ENCODE data around the gene PPARA.

PPARA gene

DNA sequence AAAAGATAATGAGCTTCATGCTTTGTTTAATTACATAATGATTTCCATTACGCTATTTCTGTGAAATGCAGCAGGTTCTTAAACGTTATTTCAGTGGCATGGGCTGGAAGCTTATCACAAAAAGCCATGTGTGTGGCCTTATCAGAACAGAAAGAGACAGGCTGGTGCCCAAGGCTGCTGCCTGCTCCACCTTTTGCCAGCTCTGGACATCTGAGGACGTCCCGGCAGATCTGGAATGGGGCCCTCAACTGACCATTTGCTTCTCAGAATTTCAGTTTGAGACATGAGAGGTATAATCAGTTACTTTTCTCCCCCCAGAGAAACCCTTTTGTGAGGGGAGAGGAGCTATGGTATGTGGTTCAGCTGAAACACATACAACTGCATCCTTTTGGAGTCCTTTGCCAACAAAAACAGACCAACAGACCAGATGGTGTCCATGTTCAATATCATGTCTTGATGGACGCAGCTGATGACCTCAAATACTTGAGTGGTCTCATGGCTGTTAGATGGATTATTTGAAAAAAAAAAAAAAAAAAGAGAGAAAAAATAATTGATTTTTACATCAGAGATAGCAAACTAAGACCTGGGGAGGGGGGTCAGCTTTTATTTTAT is 91.2 kb downstream of the PPARA start:
- Mint-ChIP-seq H3K4me3 (no peak overlapping the region), H3K36me3 (peaks cover 1% of the 10 kb centered on the region), H3K9me3 (no peaks in the 10 kb centered on the region), H3K4me1 (peaks cover 16% of the 10 kb centered on the region), H3K27me3 (no peaks in the 10 kb centered on the region), H3K27ac (no peak overlapping the region)

DNA sequence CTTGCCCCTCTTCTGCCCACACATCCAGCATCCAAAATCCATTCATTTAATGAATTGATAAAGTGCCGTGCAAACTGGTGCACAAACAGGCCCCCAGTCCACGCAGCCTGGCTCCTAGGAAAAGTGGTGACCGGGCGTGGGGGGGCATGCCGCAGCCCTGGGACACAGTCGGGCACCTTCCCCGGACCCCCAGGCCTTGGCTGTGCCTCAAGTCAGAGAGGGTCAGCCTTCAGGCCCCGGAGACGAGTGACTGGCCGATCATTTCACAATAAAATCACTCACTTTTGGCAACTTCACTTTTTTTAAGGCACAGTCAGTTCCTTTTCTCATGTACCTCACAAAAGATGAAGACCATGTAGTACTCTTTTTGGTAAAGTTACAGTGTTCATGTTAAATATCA is 91.8 kb downstream of the PPARA start:
- Mint-ChIP-seq H3K27ac (no peak overlapping the region), H3K27me3 (no peaks in the 10 kb centered on the region), H3K9me3 (no peaks in the 10 kb centered on the region), H3K4me3 (no peak overlapping the region), H3K36me3 (peaks cover 1% of the 10 kb centered on the region), H3K4me1 (peaks cover 16% of the 10 kb centered on the region)

DNA sequence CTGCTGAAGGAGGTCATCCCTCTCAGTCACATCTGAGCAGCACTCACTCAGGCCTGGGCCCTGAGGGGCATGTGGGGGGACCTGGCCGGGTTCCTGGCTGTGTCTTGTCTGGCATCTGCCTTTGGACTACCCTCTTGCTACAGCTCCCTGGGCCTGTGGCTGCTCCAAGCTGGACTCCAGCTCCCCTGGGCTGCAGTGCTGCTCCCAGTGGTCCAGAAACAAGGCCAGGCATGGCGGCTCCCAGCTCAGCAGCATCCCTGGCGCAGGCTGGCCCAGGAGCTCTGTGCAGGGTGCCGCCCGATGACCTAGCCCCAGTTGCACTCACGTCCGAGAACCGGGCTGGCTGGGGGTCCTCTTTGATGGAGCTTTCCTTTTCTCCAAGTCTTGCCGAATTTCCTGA is 94.4 kb downstream of the PPARA start:
- Mint-ChIP-seq H3K4me1 (peaks cover 18% of the 10 kb centered on the region), H3K9me3 (no peaks in the 10 kb centered on the region), H3K27me3 (no peaks in the 10 kb centered on the region), H3K4me3 (no peak overlapping the region), H3K36me3 (no peaks in the 10 kb centered on the region), H3K27ac (no peak overlapping the region)

DNA sequence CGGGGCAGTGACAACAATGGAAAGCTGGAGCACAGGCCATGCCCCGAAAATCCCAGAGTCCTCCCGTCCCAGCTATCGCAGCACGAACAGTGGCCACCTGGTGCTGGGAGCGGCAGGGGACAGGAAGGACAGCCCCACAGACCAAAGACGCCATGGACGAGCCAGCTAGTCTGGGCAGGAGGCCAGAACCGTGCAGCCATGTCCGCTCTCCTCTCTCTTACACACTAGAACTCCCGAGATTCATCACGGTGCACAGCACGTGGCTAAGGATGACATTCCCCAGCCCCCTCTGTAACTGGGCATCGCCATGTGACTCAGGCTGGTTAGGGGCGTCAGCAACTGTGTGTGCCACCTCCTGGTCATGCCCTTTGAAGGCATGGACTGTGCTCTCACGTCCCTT is 95.2 kb downstream of the PPARA start:
- no peaks in the 10 kb centered on the region for H3K36me3 Mint-ChIP-seq
- no peak overlapping the region for H3K27ac Mint-ChIP-seq

DNA sequence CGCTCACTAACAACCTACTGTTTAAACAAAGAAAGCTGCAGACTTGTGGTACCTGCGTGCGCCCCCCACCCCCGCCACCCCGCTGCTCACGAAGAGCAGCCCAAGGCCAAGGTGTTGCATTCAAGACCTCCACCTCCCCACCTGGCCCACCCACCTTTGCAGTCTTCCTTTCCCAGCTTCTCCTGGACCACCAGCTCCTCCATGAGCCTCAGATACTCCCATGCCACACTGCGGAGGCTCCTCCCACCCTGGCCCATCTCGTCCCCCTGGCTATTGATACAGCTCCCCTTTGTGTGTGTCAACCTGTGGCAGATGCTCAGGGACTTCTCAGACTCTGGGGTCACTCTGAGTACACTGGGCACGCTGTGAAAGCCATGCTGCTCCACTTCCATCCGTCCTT is 95.9 kb downstream of the PPARA start:
- no peaks in the 10 kb centered on the region for H3K36me3 Mint-ChIP-seq
- H3K27ac Mint-ChIP-seq, result no peak overlapping the region
- no peaks in the 10 kb centered on the region for H3K9me3 Mint-ChIP-seq
- H3K27me3 Mint-ChIP-seq, result no peaks in the 10 kb centered on the region
- peaks cover 13% of the 10 kb centered on the region for H3K4me1 Mint-ChIP-seq
- H3K4me3 Mint-ChIP-seq, result no peak overlapping the region

More for the DNA sequence above, 95.2 kb downstream of the PPARA start:
- H3K4me1 Mint-ChIP-seq, result peaks cover 10% of the 10 kb centered on the region
- H3K9me3 Mint-ChIP-seq, result no peaks in the 10 kb centered on the region
- no peak overlapping the region for H3K4me3 Mint-ChIP-seq
- H3K27me3 Mint-ChIP-seq, result no peaks in the 10 kb centered on the region

DNA sequence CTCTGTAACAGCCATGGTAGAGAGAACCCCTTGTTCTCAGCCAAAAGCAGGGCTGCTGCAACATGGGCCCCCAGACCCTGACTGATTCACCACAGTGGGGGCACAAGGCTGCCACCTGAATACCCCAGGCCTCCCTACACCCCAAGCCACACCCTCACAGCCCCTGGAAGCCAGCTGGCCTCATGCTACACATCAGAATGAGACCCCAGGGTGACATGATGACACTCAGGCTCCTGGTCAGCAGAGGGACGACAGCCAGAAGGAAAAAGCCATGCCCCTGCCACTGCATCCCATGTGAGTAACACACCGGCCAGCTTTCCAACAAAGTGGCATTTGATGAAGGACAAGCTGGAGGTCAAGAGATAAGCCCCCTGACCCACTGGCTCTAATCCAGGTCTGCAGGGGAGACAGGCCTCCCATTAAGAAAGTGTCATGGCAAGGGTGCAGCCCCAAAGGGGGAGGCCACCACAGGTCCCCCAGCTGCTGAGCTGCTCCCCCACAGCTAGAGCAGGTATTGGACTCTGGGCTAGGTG is 97.2 kb downstream of the PPARA start:
- H3K36me3 Mint-ChIP-seq, result no peaks in the 10 kb centered on the region
- no peaks in the 10 kb centered on the region for H3K9me3 Mint-ChIP-seq
- no peak overlapping the region for H3K4me3 Mint-ChIP-seq
- H3K27ac Mint-ChIP-seq, result no peak overlapping the region
- no peaks in the 10 kb centered on the region for H3K27me3 Mint-ChIP-seq
- peaks cover 23% of the 10 kb centered on the region for H3K4me1 Mint-ChIP-seq

DNA sequence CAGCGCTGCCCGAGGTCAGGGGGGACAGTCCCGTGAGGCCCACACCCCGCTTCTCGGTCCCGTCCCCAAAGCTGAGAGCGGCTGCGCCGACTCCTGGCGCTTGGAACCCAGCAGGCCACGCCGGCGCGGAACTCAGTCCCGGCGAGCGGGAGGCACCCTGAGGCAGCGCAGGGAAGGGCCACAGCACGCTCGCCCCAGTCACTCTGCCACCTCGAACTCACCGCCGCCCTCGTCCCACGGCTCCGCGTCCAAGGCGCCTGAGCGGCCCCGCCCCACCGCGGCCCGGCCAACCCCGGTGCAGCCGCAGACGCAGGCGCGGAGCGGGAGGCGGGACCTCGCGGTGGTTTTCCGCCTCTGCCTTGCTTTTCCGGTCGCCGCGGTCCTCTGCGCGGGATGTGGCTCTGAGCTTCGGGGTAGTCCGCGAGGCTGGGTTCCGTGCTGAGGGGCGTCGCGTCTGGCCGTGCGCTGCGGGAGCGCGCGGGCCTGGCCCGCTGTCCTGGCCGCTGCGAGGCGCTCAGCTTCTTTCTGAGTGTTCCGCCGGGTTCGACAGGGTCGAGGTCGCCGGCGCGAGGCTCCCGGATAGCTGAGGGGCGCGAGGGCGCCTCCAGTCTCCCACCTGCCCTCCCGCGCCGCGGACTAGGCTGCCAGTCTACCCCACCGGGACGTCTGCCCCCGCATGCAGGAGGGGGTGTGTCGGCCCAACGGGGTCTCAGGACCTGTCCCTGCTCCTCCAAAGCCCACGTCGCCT is 99.9 kb downstream of the PPARA start, which contains the start of gene CDPF1:
Gene CDPF1 (minus strand): TSS at position 259 of the 748 bp plus-strand sequence. CDS start 2,009 bp downstream, outside the sequence.
- H3K27me3 Mint-ChIP-seq, result no peaks in the 10 kb centered on the region
- H3K4me3 Mint-ChIP-seq, result peak within 1 kb of the TSS; percentile 83
- H3K9me3 Mint-ChIP-seq, result no peaks in the 10 kb centered on the region
- H3K36me3 Mint-ChIP-seq, result no peaks in the 10 kb centered on the region
- H3K4me1 Mint-ChIP-seq, result peaks cover 29% of the 10 kb centered on the region
- peak within 1 kb of the TSS; percentile 74 for H3K27ac Mint-ChIP-seq

DNA sequence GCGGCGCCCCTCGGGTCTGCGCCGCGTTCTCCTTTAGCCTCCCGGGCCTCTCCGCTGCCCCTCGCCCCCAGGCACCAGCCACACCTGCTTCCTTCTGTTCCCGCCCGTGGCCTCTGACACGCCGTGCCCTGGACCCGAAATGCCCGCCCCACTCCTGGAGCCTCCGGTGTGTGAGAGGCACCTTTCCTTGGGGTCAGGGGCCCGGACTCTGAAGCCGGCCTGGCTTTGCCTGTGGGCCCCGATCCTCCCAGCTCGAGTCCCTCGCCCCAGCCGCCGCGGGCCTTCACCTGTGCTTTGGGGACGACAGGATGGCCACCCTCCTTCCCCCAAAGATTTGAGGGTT is 100.4 kb downstream of the PPARA start:
- peak overlapping the region; percentile 83 for H3K4me3 Mint-ChIP-seq
- no peaks in the 10 kb centered on the region for H3K27me3 Mint-ChIP-seq
- H3K36me3 Mint-ChIP-seq, result no peaks in the 10 kb centered on the region
- H3K27ac Mint-ChIP-seq, result peak overlapping the region; percentile 74
- H3K4me1 Mint-ChIP-seq, result peaks cover 29% of the 10 kb centered on the region
- no peaks in the 10 kb centered on the region for H3K9me3 Mint-ChIP-seq

DNA sequence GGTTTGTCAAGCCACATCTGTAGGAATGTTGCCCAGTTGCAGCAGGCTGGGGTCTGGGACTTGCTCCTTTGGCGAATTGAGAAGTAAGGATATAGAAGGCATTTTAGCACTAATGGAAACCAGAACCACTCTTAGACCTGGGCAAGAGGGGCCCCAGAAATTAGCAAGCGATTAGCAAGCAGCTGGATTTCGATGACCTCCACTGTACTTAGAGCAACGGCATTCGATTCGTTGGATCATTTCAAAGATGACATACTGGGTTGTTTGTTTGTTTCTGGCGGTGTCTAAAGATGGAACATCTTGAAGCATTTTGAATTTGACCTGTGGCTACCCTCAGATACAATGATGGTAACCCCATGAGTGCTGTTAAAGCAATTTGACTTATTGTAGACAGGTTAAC is 100.9 kb downstream of the PPARA start:
- Mint-ChIP-seq H3K9me3 (no peaks in the 10 kb centered on the region), H3K27ac (peak overlapping the region; percentile 68), H3K4me1 (peaks cover 29% of the 10 kb centered on the region), H3K36me3 (no peaks in the 10 kb centered on the region), H3K4me3 (peak overlapping the region; percentile 83), H3K27me3 (no peaks in the 10 kb centered on the region)

DNA sequence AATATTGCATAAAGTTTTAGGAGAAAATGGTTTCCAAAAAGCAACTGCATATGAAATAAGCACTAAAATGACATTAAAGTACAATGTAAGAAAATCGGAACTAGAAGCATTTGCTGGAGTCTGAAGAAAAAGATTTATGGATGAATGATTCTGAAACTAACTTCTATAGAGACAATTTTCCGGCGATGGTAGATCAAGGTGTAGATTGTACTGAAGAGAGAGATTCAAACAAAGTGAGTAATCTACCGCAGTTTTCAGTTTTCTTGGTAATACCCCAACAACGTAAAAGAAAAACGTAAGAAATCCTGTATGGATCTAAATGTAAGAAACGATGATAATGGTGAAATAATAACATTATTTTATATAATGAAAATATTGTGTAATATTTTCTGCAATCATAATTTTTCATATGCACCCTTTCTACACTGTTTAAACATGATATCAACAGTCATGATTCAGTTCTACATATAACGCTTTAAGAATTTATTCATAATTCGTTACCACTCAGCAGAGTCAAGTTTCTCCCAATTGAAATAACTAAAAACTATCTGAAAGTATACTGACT is 101.6 kb downstream of the PPARA start:
- Mint-ChIP-seq H3K27ac (peak overlapping the region; percentile 68), H3K4me1 (peaks cover 29% of the 10 kb centered on the region), H3K27me3 (no peaks in the 10 kb centered on the region), H3K36me3 (no peaks in the 10 kb centered on the region), H3K4me3 (peak overlapping the region; percentile 83), H3K9me3 (no peaks in the 10 kb centered on the region)

DNA sequence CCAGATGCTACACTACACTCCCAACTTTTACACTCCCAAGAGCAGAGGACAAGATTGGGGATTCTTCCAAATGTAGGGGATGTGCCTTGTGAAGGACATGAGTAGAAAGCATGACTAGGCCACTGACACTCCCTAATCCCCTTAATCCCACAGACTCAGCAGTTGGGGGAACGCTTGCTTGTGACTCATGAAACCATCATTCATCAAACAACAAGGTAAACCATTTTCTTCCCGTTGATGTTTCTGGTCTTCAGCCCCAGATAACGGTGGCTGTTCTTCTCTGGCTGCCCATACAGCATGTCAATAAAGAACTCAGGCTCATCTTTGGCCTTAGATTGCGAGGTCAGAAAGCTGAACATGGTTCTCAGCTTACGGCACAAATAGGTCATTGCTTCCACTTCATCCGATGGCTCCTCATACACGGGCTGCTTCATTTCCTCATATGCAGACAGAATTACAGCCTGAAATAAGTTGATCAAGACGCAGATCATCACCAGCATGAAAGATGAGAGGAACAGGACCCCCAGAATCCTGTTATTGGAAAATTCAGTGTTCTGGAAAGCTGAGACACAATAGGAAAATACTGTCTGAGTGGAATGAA is 106.1 kb downstream of the PPARA start:
- no peak overlapping the region for H3K4me3 Mint-ChIP-seq
- peaks cover 13% of the 10 kb centered on the region for H3K4me1 Mint-ChIP-seq
- no peak overlapping the region for H3K27ac Mint-ChIP-seq
- no peaks in the 10 kb centered on the region for H3K9me3 Mint-ChIP-seq
- H3K27me3 Mint-ChIP-seq, result peaks cover 15% of the 10 kb centered on the region
- H3K36me3 Mint-ChIP-seq, result no peaks in the 10 kb centered on the region

DNA sequence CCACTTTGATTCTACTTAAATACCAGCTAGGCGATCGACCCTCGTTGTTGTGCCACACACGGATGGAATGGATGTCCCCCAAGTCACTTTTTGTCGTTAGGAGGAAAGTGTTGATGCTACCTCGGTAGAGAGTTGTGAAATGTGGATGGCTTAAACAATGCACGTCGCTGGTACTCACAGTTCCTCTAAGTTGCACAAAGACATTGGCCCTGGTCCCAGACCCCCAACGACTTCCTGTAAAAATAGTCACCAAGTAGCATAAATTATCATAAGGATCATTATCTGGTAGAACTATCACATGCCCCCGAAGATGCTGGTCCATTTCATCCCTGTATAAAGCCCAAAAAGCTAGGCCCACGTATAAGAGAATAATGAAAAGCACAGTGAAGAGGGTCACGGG is 109.0 kb downstream of the PPARA start:
- peaks cover 2% of the 10 kb centered on the region for H3K4me1 Mint-ChIP-seq
- no peak overlapping the region for H3K27ac Mint-ChIP-seq
- no peaks in the 10 kb centered on the region for H3K9me3 Mint-ChIP-seq
- H3K27me3 Mint-ChIP-seq, result peaks cover 37% of the 10 kb centered on the region
- H3K36me3 Mint-ChIP-seq, result no peaks in the 10 kb centered on the region
- no peak overlapping the region for H3K4me3 Mint-ChIP-seq

DNA sequence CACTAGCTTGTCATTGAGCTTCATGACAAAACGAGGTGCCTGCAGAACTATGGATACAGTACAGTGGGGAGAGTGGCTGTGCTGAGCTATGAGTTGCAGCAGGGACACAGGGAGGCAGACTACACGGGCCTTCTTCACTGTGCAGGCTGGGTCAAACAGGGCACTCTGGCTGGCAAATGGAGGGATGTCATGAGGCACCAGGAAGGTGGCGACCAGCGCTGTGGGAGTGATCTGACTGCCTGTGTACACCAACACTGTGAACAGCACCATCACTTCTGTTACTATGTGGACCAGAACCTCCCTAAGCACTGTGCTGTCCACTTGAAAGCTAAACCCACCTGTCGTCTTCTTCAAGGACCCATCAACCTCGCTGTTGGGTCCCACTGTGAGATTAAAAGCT is 109.7 kb downstream of the PPARA start:
- Mint-ChIP-seq H3K27me3 (peaks cover 39% of the 10 kb centered on the region), H3K4me3 (no peak overlapping the region), H3K4me1 (no peaks in the 10 kb centered on the region), H3K27ac (no peak overlapping the region), H3K9me3 (no peaks in the 10 kb centered on the region), H3K36me3 (no peaks in the 10 kb centered on the region)

DNA sequence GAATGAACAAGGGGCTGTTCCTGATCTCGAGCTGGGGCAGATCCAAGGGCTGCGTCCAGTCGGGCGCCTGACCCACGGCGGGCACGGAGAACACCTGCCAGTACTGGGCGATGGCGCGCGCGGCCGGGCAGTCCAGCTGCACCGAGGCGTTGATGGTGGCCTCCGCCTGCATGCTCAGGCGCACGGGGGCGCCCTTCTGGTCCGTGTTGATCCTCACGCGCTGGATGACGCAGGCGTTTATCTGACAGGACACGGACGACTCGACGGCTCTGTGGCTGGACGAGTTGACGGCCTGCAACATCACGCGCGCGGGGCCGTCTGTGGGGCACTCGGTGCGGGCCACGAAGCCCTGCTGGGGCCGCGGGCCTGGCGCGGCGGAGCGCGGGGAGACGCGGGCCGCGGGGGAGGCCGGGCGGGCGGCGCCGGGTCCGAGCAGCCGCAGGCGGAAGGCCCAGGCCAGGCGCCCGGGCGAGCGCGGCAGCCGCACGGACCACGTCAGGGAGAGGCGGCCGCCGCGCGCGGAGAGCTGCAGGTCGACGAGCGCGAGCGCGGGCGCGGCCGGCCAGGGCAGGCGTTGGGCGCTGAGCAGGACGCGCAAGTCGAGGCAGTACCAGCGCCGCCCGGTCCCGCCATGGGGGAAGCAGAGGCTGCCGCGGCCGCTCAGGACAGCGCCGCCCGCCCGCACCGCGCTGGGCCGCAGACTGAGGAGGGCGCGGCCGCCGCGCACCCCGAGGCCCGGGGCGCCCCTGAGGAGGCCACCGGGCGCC is 112.3 kb downstream of the PPARA start:
- Mint-ChIP-seq H3K4me3 (no peak overlapping the region), H3K36me3 (no peaks in the 10 kb centered on the region), H3K27ac (no peak overlapping the region), H3K27me3 (peaks cover 44% of the 10 kb centered on the region), H3K9me3 (no peaks in the 10 kb centered on the region), H3K4me1 (peaks cover 6% of the 10 kb centered on the region)

DNA sequence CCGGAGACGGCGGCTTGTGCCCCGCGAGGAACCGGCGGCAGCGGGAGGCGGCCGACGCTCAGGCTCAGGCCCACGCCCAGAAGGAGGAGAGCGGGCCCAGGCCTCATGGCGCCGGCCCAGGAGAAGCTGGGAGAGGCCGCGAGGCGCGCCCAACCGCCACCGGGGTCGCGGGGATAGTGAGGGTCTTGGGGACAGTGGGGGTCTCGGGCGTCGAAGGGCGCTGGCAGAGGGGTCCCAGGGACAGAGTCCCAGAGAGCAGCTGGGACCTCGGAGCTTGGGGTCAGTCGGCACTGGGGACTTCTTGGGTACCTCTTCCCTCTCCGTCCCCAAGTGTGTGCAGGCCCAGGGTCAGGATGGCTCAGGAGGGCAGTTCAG is 112.9 kb downstream of the PPARA start, which contains the start of gene PKDREJ:
Gene PKDREJ (minus strand): TSS at position 128 of the 375 bp plus-strand sequence. CDS start 21 bp downstream, at position 107.
- peak within 1 kb of the TSS; percentile 44 for H3K4me3 Mint-ChIP-seq
- peaks cover 44% of the 10 kb centered on the region for H3K27me3 Mint-ChIP-seq
- H3K36me3 Mint-ChIP-seq, result no peaks in the 10 kb centered on the region
- H3K9me3 Mint-ChIP-seq, result no peaks in the 10 kb centered on the region
- H3K27ac Mint-ChIP-seq, result no peak within 1 kb of the TSS
- peaks cover 9% of the 10 kb centered on the region for H3K4me1 Mint-ChIP-seq
